ENCODE measurements around the gene NADSYN1. TPM values are rescaled to one million over a fixed set of nuclear protein-coding genes. Genes with fewer than 3 reads are reported as not detected.

Gene NADSYN1
- polyA plus RNA-seq, 1 experiment = 63.6 TPM

GRCh38 chr11:71490731-71491390 is 37.9 kb downstream of the NADSYN1 start:
- ChIA-PET POLR2A (no interaction called here), CTCF (no interaction called here)
- Histone ChIP-seq H3K36me3 (ENCODE audit: control insufficient read depth, insufficient read depth, low read length) (peaks cover 33% of the 10 kb centered on the region), H3K27me3 (ENCODE audit: control insufficient read depth, insufficient read depth, low read length) (no peaks in the 10 kb centered on the region), H3K4me3 (ENCODE audit: low read depth, low read length) (no peak overlapping the region)
- no peak for DNase-seq (ENCODE audit: low read depth)
- no peak for TF ChIP-seq CTCF (IDR thresholded peaks at IDR 0.05; ENCODE audit: insufficient read depth, low read depth, low read length)

- CTCF ChIA-PET = no interaction called here
- no peak overlapping the region for H3K4me3 ChIP-seq (ENCODE audit: low read depth, low read length)
- H3K36me3 ChIP-seq (ENCODE audit: control insufficient read depth, insufficient read depth, low read length) = peaks cover 32% of the 10 kb centered on the region
- H3K27me3 ChIP-seq (ENCODE audit: control insufficient read depth, insufficient read depth, low read length) = no peaks in the 10 kb centered on the region
- DNase-seq (ENCODE audit: low read depth) = no peak
- TF ChIP-seq CTCF (IDR thresholded peaks at IDR 0.05; ENCODE audit: insufficient read depth, low read depth, low read length) = no peak
- POLR2A ChIA-PET = no interaction called here
These were observed 38.5 kb downstream of the NADSYN1 start for GRCh38 chr11:71491531-71491930.

- ChIA-PET POLR2A (no interaction called here), CTCF (no interaction called here)
These were observed 38.9 kb downstream of the NADSYN1 start for GRCh38 chr11:71491940-71492339.

GRCh38 chr11:71495286-71496230 is 42.6 kb downstream of the NADSYN1 start:
- no peak for TF ChIP-seq CTCF (IDR thresholded peaks at IDR 0.05; ENCODE audit: insufficient read depth, low read depth, low read length)
- H3K27me3 ChIP-seq (ENCODE audit: control insufficient read depth, insufficient read depth, low read length) = no peaks in the 10 kb centered on the region
- ChIA-PET POLR2A (no interaction called here), CTCF (no interaction called here)
- peaks cover 41% of the 10 kb centered on the region for H3K36me3 ChIP-seq (ENCODE audit: control insufficient read depth, insufficient read depth, low read length)
- no peak for DNase-seq (ENCODE audit: low read depth)
- no peak overlapping the region for H3K4me3 ChIP-seq (ENCODE audit: low read depth, low read length)

More at GRCh38 chr11:71491940-71492339, 38.9 kb downstream of the NADSYN1 start:
- DNase-seq (ENCODE audit: low read depth) = no peak
- H3K4me3 ChIP-seq (ENCODE audit: low read depth, low read length) = no peak overlapping the region
- peaks cover 32% of the 10 kb centered on the region for H3K36me3 ChIP-seq (ENCODE audit: control insufficient read depth, insufficient read depth, low read length)
- no peak for TF ChIP-seq CTCF (IDR thresholded peaks at IDR 0.05; ENCODE audit: insufficient read depth, low read depth, low read length)
- no peaks in the 10 kb centered on the region for H3K27me3 ChIP-seq (ENCODE audit: control insufficient read depth, insufficient read depth, low read length)

- CTCF ChIA-PET = no interaction called here
- DNase-seq (ENCODE audit: low read depth) = no peak
- no peak for TF ChIP-seq CTCF (IDR thresholded peaks at IDR 0.05; ENCODE audit: insufficient read depth, low read depth, low read length)
- POLR2A ChIA-PET = no interaction called here
- H3K27me3 ChIP-seq (ENCODE audit: control insufficient read depth, insufficient read depth, low read length) = no peaks in the 10 kb centered on the region
- no peak overlapping the region for H3K4me3 ChIP-seq (ENCODE audit: low read depth, low read length)
- H3K36me3 ChIP-seq (ENCODE audit: control insufficient read depth, insufficient read depth, low read length) = peaks cover 42% of the 10 kb centered on the region
These were observed 43.4 kb downstream of the NADSYN1 start for GRCh38 chr11:71496421-71496820.
